ENCODE measurements around the gene RALGDS. TPM values are rescaled to one million over a fixed set of nuclear protein-coding genes. Genes with fewer than 3 reads are reported as not detected.

The RALGDS gene
- total RNA-seq, 4 donors from 2014 or later: 21.1 to 47.0 (median 36.9) TPM

DNA sequence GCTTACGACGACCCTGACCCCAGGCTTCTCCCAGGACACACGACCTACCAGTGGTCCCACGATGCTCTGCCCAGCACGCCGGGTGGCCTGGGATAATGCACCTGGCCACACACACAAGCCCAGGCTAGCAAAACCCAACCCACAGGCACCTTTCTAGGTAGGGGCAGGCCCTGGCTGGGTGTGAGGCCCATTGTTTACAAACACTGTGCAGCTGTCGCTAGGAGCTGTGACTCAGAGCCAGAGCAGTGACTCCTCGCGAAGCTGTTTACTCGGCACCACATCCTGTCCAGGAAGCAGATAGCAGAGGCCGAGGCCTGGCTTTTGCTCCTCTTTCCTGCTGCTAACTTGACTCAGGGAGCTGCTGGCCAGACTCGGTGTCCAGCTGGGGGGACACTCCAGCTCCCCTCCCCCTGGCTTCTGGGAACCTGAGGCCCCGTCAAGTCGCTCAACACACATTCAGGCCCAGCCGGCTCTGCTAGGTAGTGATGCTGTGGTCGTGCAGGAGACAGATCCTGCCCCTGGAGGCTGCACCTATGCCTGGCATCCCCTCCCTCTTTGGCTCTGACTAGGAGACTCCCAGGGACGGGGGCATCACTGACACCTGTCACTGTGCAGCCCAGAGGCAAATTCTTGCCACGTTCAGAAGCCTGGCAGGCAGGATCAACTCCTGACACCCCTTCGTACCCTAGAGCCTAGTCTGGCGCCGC lies 12.8 kb upstream of the RALGDS start:
- H3K4me3 ChIP-seq: peak overlapping the region in 2 of 4 donors; percentile 10 to 24
- H3K27ac ChIP-seq: peak overlapping the region; percentile 90 to 100 (median 98)
- peaks cover 76 to 81% of the 10 kb centered on the region in 2 donors for H3K4me1 ChIP-seq
- H3K27me3 ChIP-seq: no peaks in the 10 kb centered on the region
- in situ Hi-C loops (cut with MboI; ENCODE audit: low sequenced_read_pairs in 4 of 4): no loop called here
- H3K36me3 ChIP-seq: no peaks in the 10 kb centered on the region
- peak; percentile 95 for DNase-seq
- intact Hi-C loops (cut with DNase I; ENCODE audit: low total_unique reads): no loop called here
- H3K9me3 ChIP-seq: no peaks in the 10 kb centered on the region
- peak; percentile 75 to 78 for ATAC-seq
- TF ChIP-seq POLR2A (IDR thresholded peaks at IDR 0.05): peak; percentile 80 to 85
- TF ChIP-seq, protein P1, sequence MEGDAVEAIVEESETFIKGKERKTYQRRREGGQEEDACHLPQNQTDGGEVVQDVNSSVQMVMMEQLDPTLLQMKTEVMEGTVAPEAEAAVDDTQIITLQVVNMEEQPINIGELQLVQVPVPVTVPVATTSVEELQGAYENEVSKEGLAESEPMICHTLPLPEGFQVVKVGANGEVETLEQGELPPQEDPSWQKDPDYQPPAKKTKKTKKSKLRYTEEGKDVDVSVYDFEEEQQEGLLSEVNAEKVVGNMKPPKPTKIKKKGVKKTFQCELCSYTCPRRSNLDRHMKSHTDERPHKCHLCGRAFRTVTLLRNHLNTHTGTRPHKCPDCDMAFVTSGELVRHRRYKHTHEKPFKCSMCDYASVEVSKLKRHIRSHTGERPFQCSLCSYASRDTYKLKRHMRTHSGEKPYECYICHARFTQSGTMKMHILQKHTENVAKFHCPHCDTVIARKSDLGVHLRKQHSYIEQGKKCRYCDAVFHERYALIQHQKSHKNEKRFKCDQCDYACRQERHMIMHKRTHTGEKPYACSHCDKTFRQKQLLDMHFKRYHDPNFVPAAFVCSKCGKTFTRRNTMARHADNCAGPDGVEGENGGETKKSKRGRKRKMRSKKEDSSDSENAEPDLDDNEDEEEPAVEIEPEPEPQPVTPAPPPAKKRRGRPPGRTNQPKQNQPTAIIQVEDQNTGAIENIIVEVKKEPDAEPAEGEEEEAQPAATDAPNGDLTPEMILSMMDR (IDR thresholded peaks at IDR 0.05 in 4 of 5, conservative IDR thresholded peaks at IDR 0.05 in 1 of 5): peak in 2 of 5 experiments; percentile 19 to 25

DNA sequence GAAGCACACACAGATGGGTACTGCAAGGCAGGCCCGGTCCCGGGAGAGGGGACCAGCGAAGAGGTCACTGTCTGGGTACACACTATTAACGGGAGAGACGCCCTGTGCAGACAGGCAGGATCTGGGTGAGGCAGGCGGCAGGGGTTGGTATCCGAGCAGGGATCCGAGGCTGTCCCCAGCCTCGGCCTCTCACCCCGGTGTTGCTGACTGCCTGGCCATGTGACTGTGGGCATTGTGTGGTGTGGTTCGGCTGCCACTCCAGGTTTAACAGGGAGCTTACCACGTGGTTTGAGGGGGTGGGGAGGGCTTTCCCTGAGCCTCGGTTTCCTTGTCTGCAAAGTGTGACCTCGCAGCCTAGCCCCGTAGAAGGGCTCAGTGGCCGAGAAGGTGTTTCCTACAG lies 11.1 kb upstream of the RALGDS start:
- intact Hi-C loops (cut with DNase I; ENCODE audit: low total_unique reads): no loop called here
- H3K4me3 ChIP-seq: no peak overlapping the region
- peak overlapping the region; percentile 90 to 100 (median 98) for H3K27ac ChIP-seq
- H3K36me3 ChIP-seq: no peaks in the 10 kb centered on the region
- in situ Hi-C loops (cut with MboI; ENCODE audit: low sequenced_read_pairs in 4 of 4): no loop called here
- no peaks in the 10 kb centered on the region for H3K9me3 ChIP-seq
- DNase-seq (peak in 1 of 2 donors; percentile 58), ATAC-seq (peak in 1 of 2 donors; percentile 3)
- peaks cover 76 to 81% of the 10 kb centered on the region in 2 donors for H3K4me1 ChIP-seq
- no peaks in the 10 kb centered on the region for H3K27me3 ChIP-seq
- TF ChIP-seq, protein P1 (IDR thresholded peaks at IDR 0.05 in 4 of 5, conservative IDR thresholded peaks at IDR 0.05 in 1 of 5): no peak
- peak in 1 of 2 donors; percentile 10 for TF ChIP-seq POLR2A (IDR thresholded peaks at IDR 0.05)

DNA sequence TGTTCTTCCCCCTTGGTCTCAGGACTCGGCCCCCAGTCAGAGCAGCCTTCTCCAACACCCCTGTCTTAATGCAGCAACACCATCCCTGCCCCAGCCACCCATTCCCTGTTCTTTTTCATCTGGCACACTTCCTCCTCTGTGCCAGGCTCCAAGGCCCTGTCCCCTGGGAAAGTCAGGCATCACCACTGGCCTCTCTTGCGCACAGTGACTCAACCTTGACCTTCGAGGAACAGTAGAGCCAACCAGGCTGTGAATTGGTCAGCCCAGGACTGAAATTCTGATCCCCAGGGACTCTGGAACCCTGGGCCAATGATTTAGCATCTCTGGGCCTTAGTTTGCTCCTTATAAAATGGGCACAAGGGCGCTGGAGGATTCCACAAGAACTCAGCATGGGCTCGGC lies 10.5 kb upstream of the RALGDS start:
- Histone ChIP-seq H3K36me3 (no peaks in the 10 kb centered on the region), H3K27ac (peak overlapping the region; percentile 90 to 100 (median 98)), H3K27me3 (no peaks in the 10 kb centered on the region), H3K4me3 (no peak overlapping the region), H3K9me3 (no peaks in the 10 kb centered on the region), H3K4me1 (peaks cover 80 to 83% of the 10 kb centered on the region in 2 donors)
- DNase-seq (peak in 1 of 2 donors; percentile 49), ATAC-seq (peak in 1 of 2 donors; percentile 17)
- TF ChIP-seq, protein P1 (IDR thresholded peaks at IDR 0.05 in 4 of 5, conservative IDR thresholded peaks at IDR 0.05 in 1 of 5): no peak
- intact Hi-C loops (cut with DNase I; ENCODE audit: low total_unique reads) (no loop called here), in situ Hi-C loops (cut with MboI; ENCODE audit: low sequenced_read_pairs in 4 of 4) (no loop called here)

DNA sequence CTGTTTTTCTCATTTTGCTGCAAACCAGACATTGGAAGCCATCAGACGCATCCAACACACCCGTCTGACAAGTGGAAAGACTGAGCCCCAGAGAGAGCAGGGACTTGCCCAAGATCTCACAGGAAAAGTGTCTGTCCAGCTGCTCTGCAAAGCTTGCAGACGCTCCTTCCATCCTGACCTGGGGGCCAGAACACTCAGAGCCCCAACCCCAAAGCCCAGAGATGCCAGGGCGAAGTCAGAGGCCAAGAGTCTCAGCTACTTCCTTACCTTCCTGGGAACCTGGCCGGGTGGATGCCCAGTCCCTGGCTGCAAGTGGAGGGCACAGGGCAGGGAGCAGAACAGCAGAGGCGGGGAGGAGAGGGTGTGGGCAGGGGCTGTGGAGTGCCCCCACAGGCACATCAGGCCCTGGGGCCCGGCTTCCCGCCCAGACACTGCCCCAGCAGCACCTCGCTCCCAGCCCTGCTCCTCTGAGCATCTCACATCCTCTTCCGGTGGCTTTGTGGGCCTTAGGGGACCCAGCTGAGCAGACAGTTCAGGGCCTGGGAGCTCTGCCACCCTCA lies 9.7 kb upstream of the RALGDS start:
- no peaks in the 10 kb centered on the region for H3K36me3 ChIP-seq
- DNase-seq (no peak), ATAC-seq (no peak)
- H3K4me3 ChIP-seq: no peak overlapping the region
- no peaks in the 10 kb centered on the region for H3K9me3 ChIP-seq
- H3K27me3 ChIP-seq: no peaks in the 10 kb centered on the region
- intact Hi-C loops (cut with DNase I; ENCODE audit: low total_unique reads) (no loop called here), in situ Hi-C loops (cut with MboI; ENCODE audit: low sequenced_read_pairs in 4 of 4) (no loop called here)
- TF ChIP-seq, protein P1 (IDR thresholded peaks at IDR 0.05 in 4 of 5, conservative IDR thresholded peaks at IDR 0.05 in 1 of 5): no peak
- peaks cover 82 to 84% of the 10 kb centered on the region in 2 donors for H3K4me1 ChIP-seq
- peak overlapping the region; percentile 90 to 100 (median 98) for H3K27ac ChIP-seq

Data from gastrocnemius medialis (tissue), 4 donors.